ENCODE results near the gene NPAS4. TPM values are rescaled to one million over a fixed set of nuclear protein-coding genes. Genes with fewer than 3 reads are reported as not detected.

Gene NPAS4
- total RNA-seq, 1 donor from 2014 or later: not detected

GRCh38 chr11:66408488-66409214 lies 12.2 kb upstream of the NPAS4 start:
- Mint-ChIP-seq H3K27me3 (ENCODE audit: unreplicated experiment) (peaks cover 10% of the 10 kb centered on the region), H3K27ac (ENCODE audit: unreplicated experiment) (no peak overlapping the region), H3K4me1 (ENCODE audit: unreplicated experiment) (no peaks in the 10 kb centered on the region), H3K9me3 (ENCODE audit: unreplicated experiment) (no peaks in the 10 kb centered on the region), H3K4me3 (ENCODE audit: unreplicated experiment) (no peak overlapping the region), H3K36me3 (ENCODE audit: low read depth, unreplicated experiment) (no peaks in the 10 kb centered on the region)
- peak; percentile 99 for TF ChIP-seq CTCF (IDR thresholded peaks at IDR 0.05; ENCODE audit: unreplicated experiment)
- DNase-seq (ENCODE audit: low spot score): peak; percentile 97

- no peak overlapping the region for H3K27ac Mint-ChIP-seq (ENCODE audit: unreplicated experiment)
- H3K4me1 Mint-ChIP-seq (ENCODE audit: unreplicated experiment): peaks cover under 1% of the 10 kb centered on the region
- no peaks in the 10 kb centered on the region for H3K36me3 Mint-ChIP-seq (ENCODE audit: low read depth, unreplicated experiment)
- H3K4me3 Mint-ChIP-seq (ENCODE audit: unreplicated experiment): no peak overlapping the region
- no peak for DNase-seq (ENCODE audit: low spot score)
- H3K9me3 Mint-ChIP-seq (ENCODE audit: unreplicated experiment): no peaks in the 10 kb centered on the region
- H3K27me3 Mint-ChIP-seq (ENCODE audit: unreplicated experiment): peaks cover 12% of the 10 kb centered on the region
- TF ChIP-seq CTCF (IDR thresholded peaks at IDR 0.05; ENCODE audit: unreplicated experiment): no peak
Observed at GRCh38 chr11:66409226-66409625, 11.6 kb upstream of the NPAS4 start.

- H3K36me3 Mint-ChIP-seq (ENCODE audit: low read depth, unreplicated experiment): no peaks in the 10 kb centered on the region
- H3K27ac Mint-ChIP-seq (ENCODE audit: unreplicated experiment): no peak overlapping the region
- peaks cover 12% of the 10 kb centered on the region for H3K27me3 Mint-ChIP-seq (ENCODE audit: unreplicated experiment)
- H3K4me3 Mint-ChIP-seq (ENCODE audit: unreplicated experiment): no peak overlapping the region
- TF ChIP-seq CTCF (IDR thresholded peaks at IDR 0.05; ENCODE audit: unreplicated experiment): no peak
- no peak for DNase-seq (ENCODE audit: low spot score)
- peaks cover 3% of the 10 kb centered on the region for H3K4me1 Mint-ChIP-seq (ENCODE audit: unreplicated experiment)
- H3K9me3 Mint-ChIP-seq (ENCODE audit: unreplicated experiment): no peaks in the 10 kb centered on the region
Observed at GRCh38 chr11:66410191-66410590, 10.6 kb upstream of the NPAS4 start.

GRCh38 chr11:66411323-66411722 lies 9.5 kb upstream of the NPAS4 start:
- TF ChIP-seq CTCF (IDR thresholded peaks at IDR 0.05; ENCODE audit: unreplicated experiment): no peak
- Mint-ChIP-seq H3K36me3 (ENCODE audit: low read depth, unreplicated experiment) (no peaks in the 10 kb centered on the region), H3K9me3 (ENCODE audit: unreplicated experiment) (no peaks in the 10 kb centered on the region), H3K27me3 (ENCODE audit: unreplicated experiment) (peaks cover 12% of the 10 kb centered on the region), H3K4me1 (ENCODE audit: unreplicated experiment) (peaks cover 3% of the 10 kb centered on the region), H3K27ac (ENCODE audit: unreplicated experiment) (no peak overlapping the region), H3K4me3 (ENCODE audit: unreplicated experiment) (no peak overlapping the region)
- DNase-seq (ENCODE audit: low spot score): no peak

- TF ChIP-seq CTCF (IDR thresholded peaks at IDR 0.05; ENCODE audit: unreplicated experiment): no peak
- no peak for DNase-seq (ENCODE audit: low spot score)
- no peaks in the 10 kb centered on the region for H3K9me3 Mint-ChIP-seq (ENCODE audit: unreplicated experiment)
- no peaks in the 10 kb centered on the region for H3K36me3 Mint-ChIP-seq (ENCODE audit: low read depth, unreplicated experiment)
- H3K27ac Mint-ChIP-seq (ENCODE audit: unreplicated experiment): no peak overlapping the region
- no peak overlapping the region for H3K4me3 Mint-ChIP-seq (ENCODE audit: unreplicated experiment)
- H3K4me1 Mint-ChIP-seq (ENCODE audit: unreplicated experiment): peaks cover 3% of the 10 kb centered on the region
- peaks cover 15% of the 10 kb centered on the region for H3K27me3 Mint-ChIP-seq (ENCODE audit: unreplicated experiment)
Observed at GRCh38 chr11:66412110-66412509, 8.7 kb upstream of the NPAS4 start.
